ENCODE data around the gene SSTR1.

DNA sequence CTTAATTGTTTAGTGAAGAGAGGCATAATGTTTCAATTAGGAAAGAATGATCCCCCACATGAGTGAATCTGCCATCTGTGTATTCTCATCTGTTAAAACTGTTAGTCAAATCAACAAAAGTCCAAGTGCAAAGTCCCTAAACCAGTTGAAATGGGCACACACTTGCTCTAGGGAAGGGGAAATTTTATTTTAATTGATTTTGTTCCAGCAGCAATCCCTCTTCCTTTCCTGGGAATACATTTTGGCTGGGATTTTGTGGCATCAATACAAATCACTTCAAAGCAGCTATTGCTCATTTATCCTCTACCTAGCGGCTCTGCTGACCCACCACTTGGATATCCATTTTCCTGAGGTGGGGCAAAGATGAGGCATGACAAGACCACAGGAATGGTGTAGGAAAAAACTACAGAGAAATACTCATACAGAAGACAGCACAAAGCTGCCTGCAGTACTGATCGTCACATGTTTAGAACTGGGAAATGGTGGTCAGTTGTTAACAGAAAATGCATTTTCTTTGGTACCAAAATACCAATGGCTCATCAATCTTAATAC lies 9.8 kb upstream of the SSTR1 start:
- TF ChIP-seq, protein P1, sequence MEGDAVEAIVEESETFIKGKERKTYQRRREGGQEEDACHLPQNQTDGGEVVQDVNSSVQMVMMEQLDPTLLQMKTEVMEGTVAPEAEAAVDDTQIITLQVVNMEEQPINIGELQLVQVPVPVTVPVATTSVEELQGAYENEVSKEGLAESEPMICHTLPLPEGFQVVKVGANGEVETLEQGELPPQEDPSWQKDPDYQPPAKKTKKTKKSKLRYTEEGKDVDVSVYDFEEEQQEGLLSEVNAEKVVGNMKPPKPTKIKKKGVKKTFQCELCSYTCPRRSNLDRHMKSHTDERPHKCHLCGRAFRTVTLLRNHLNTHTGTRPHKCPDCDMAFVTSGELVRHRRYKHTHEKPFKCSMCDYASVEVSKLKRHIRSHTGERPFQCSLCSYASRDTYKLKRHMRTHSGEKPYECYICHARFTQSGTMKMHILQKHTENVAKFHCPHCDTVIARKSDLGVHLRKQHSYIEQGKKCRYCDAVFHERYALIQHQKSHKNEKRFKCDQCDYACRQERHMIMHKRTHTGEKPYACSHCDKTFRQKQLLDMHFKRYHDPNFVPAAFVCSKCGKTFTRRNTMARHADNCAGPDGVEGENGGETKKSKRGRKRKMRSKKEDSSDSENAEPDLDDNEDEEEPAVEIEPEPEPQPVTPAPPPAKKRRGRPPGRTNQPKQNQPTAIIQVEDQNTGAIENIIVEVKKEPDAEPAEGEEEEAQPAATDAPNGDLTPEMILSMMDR (IDR thresholded peaks at IDR 0.05; ENCODE audit: insufficient read depth, low read depth, low read length) = no peak
- no peak for TF ChIP-seq EZH2 (IDR thresholded peaks at IDR 0.05; ENCODE audit: insufficient read depth, low read length)

All from astrocyte (in vitro differentiated cells and primary cell).